NCI-H510A treated with DMSO at 0.1 percent for 48 hours (cell line): ENCODE data around the gene CANT1.
A peak's percentile ranks its signal among the peaks of the same experiment; 100 is the strongest.
"Not testable (repeated sequence)": the region's sequence is repeated elsewhere in the genome, so short reads cannot be mapped to it uniquely, and the experiment has no call there.

ENCODE experiments used
- DNase-seq: peaks from one replicate; lab custom pipeline; 2025; lab: John Stamatoyannopoulos, UW

Gene CANT1

GRCh38 chr17:79043191-79043930 is 33.8 kb upstream of the CANT1 start:
- DNase-seq: no peak

GRCh38 chr17:79042421-79043190 is 33.0 kb upstream of the CANT1 start:
- peak; percentile 55 for DNase-seq

GRCh38 chr17:79041723-79042420 is 32.3 kb upstream of the CANT1 start:
- DNase-seq: no peak

GRCh38 chr17:79041041-79041570 is 31.5 kb upstream of the CANT1 start:
- DNase-seq: no peak

GRCh38 chr17:79039886-79040285 is 30.3 kb upstream of the CANT1 start:
- DNase-seq: no peak

- DNase-seq: no peak
Observed at GRCh38 chr17:79039171-79039570, 29.6 kb upstream of the CANT1 start.

- DNase-seq: no peak
Observed at GRCh38 chr17:79038545-79039135, 29.1 kb upstream of the CANT1 start.

- DNase-seq: no peak
Observed at GRCh38 chr17:79036596-79036995, 27.0 kb upstream of the CANT1 start.

- DNase-seq: no peak
Observed at GRCh38 chr17:79036181-79036580, 26.6 kb upstream of the CANT1 start.

GRCh38 chr17:79035686-79036085 is 26.1 kb upstream of the CANT1 start:
- no peak for DNase-seq

- no peak for DNase-seq
Observed at GRCh38 chr17:79034931-79035485, 25.4 kb upstream of the CANT1 start.

GRCh38 chr17:79033741-79034501 is 24.4 kb upstream of the CANT1 start:
- no peak for DNase-seq

- DNase-seq: no peak
Observed at GRCh38 chr17:79033046-79033616, 23.6 kb upstream of the CANT1 start.

GRCh38 chr17:79031996-79032875 is 22.7 kb upstream of the CANT1 start:
- no peak for DNase-seq

- DNase-seq: not testable (repeated sequence)
Observed at GRCh38 chr17:79030636-79031035, 21.1 kb upstream of the CANT1 start.

- no peak for DNase-seq
Observed at GRCh38 chr17:79029327-79030009, 19.9 kb upstream of the CANT1 start.

- no peak for DNase-seq
Observed at GRCh38 chr17:79028496-79029326, 19.1 kb upstream of the CANT1 start.

- DNase-seq: no peak
Observed at GRCh38 chr17:79027925-79028491, 18.4 kb upstream of the CANT1 start.
